Stimulated activated CD8-positive, alpha-beta memory T cell treated with anti-CD3 and anti-CD28 coated beads, Interleukin-4, amount 100 ng/mL, for 4 hours (primary cell): ENCODE data around the gene WDR72.

Experiments
- DNase-seq, 2 donors: peaks; one replicate each; pipeline ENCODE4 v3.0.0-alpha.2; 2020; ENCODE audit warnings: low read depth in 2 of 2, low spot score in 1 of 2

WDR72 gene

DNA sequence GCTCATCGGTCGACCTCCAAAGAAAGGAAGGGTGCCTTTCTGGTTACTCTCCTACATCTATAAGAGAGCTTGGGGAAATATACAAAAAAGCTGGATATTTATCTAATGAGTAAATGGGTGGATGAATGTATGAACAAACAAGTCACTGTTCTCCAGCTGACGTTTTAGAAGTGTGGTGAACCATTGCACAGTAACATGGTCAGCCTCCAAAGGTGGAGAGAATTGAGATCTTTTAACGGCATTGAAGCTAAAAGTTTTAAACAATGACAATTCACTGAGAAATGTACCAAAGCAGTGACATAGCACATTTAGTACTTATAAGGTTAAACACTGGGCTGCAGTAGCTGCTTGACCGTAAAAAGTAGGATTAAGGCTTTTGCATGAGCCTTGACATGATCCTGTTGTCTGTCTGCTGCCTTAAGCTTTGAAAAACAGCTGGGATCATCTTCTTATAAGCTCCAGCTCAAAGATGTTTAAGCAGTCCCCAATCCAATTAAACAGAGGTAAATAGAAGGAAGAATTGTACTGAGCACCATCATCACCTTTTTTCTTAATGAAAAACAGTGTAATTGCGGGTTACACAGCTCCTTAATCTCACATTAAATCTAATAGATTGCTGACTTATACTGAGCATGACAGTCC, 222.9 kb downstream of the WDR72 start:
- DNase-seq: no peak

GRCh38 chr15:53535886-53536285, 223.6 kb downstream of the WDR72 start:
- DNase-seq: no peak

DNA sequence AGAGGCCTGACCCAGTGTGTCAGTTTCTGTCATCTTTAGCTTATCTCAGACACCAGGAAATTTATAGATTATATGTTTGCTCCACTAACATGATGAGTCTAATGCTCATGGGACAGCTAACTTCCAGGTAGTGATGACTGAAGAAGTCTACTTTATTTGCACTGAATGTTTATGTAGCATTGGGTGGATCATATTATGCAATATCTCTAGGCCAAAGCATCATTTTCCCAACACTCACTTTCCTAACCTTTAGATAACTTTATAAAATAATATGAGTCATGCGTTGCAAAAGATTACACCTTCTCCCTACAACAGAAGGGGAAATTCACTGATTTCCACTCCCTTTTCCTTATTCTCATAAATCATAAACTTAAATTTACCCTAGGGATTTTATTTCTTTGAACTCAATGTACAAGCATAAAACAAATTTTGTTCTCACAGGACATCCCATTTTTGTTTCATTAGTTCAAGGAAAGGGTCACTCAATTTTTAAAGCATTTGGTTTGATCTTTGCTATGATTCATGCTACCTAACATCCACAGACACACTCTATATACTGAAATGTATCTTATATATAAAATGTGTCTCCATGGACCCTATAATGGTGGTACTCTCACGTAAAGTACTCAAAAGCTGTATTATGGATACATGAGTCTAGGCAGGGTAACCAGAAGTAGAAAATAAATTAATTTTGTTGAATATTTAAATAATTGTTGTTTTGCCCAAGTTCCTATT, 225.2 kb downstream of the WDR72 start:
- DNase-seq: no peak

- no peak for DNase-seq
Observed at GRCh38 chr15:53530761-53531160, 228.7 kb downstream of the WDR72 start.

- no peak for DNase-seq
Observed at GRCh38 chr15:53527996-53528395, 231.5 kb downstream of the WDR72 start.

DNA sequence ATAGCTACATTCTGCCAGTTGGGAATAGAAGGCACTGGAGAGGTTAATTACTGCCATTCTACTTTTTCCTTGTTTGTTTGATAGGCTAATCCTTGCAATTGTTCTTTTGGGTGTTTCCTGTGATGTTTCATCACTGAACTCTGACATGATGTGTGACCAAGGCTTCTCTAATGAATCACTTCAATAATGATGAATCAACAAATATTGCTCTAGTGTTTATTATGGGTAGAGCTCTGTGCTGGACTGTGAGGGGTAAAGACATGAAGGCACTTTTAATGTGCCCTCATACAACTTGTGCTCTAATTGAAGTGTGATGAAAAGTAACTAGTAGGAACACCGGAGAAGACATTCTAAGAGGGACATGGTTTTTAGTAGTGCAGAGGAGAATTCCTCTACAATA, 233.6 kb downstream of the WDR72 start:
- no peak for DNase-seq

GRCh38 chr15:53522991-53523390, 236.5 kb downstream of the WDR72 start:
- DNase-seq: no peak

DNA sequence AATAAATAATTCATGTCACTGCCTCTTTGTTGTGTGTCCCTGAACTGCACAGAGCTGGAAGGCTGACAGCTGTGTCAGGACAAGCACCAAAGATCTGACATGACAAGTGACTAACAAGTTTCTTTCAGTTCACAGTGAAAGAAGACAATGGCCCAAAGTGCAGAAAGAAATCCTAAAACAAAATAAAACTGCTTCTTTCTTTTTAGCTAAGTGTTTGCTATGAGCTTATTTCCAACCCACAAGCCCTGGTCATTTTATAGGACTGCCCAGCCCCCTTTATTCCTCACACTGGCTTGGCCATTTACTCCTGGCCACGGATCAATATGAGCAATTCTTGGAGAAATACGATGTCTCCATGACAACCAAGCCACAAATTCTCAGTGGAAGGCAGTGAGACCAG, 238.5 kb downstream of the WDR72 start:
- no peak for DNase-seq

DNA sequence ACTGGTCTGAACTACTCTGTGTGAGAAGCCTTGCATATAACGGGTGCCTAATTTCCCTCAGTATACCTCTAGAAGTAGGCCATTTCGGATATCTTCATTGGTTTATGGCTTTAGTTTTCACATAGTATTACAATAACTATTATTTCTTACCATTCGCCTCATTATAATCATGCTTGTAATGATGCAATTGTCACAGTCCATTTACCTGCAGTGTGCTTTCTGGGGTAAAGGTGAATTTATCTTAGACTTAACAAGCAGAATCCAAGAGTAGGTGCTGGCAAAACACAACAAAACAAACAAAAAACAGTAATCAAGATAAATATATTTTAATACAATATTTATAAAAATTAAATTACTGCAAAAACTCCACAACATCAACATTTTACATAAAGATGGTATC, 246.0 kb downstream of the WDR72 start:
- DNase-seq: no peak

- no peak for DNase-seq
Observed at GRCh38 chr15:53512029-53512428, 247.4 kb downstream of the WDR72 start.

DNA sequence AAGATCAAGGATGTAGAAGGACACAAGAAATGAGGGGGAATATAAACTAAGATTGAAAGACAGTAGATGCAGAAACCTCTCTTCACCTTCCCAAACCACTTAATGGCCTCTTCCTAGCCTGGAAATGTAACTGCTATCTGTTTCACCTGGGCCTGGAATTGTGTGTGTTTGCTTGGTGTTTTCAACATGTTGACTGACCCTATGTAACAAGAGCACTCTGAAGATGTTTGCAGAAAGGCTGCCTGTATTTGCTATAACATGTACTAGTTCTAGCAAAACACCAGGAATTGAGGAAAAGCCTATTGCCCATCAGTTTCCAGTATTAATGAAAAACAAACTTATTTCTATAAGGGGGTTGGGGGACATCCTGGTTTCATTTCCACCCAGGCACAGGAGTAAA, 248.3 kb downstream of the WDR72 start:
- no peak for DNase-seq

DNA sequence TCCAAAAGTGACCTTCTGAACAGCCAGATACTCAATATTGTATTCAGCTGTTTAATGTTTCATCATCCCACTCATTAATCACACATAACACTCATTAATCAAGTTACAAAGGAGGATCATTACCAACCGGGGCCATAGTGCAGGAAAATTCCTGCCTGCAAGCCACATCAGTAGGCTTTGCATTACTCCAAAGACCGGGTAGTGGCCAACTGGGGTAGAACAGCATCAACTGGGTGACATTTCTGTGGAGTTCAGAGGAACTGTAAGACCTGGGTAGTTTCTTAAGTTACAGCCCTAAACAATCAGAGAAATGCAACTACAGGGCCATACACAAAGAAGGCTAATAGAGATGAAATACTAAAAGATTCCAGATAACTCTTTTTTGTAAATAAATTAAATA, 253.1 kb downstream of the WDR72 start:
- DNase-seq: no peak

DNA sequence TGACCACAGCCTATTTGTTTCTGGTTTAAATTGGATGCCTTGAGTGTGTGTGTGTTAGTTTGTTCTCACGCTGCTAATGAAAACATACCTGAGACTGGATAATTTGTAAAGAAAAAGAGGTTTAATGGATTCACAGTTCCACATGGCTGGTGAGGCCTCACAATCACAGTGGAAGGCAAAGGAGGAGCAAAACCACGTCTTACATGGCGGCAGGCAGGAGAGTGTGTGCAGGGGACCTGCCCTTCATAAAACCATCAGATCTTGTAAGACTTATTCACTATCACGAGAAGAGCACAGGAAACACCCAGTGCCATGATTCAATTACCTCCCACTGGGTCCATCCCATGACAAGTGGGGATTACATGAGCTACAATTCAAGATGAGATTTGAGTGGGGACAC, 260.5 kb downstream of the WDR72 start:
- no peak for DNase-seq

- DNase-seq: no peak
Observed at GRCh38 chr15:53490341-53490740, 269.1 kb downstream of the WDR72 start.

DNA sequence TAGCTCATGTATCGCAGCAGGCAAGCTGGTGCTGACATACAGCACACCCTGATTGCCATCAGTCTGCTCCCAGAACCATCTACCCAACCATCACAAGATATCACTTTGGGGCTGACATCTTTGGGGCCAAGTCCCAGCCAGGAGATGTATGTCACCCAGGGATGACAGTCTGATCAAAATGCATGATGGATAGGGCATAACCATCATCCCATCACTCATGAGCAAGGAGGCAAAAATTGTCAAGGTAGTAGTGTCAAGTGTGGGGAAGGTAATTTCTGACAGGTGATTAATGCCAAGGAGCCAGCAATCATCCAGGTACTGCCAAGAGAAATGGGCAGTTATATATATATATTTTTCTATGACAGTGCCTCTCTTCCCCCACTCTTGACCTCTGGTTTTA, 277.4 kb downstream of the WDR72 start:
- no peak for DNase-seq

GRCh38 chr15:53477981-53478766, 281.3 kb downstream of the WDR72 start:
- no peak for DNase-seq

GRCh38 chr15:53473886-53474285, 285.6 kb downstream of the WDR72 start:
- no peak for DNase-seq

- DNase-seq: no peak
Observed at GRCh38 chr15:53473435-53473834, 286.0 kb downstream of the WDR72 start.

- no peak for DNase-seq
Observed at GRCh38 chr15:53472883-53473282, 286.6 kb downstream of the WDR72 start.

GRCh38 chr15:53472210-53472609, 287.3 kb downstream of the WDR72 start:
- DNase-seq: no peak

- DNase-seq: no peak
Observed at GRCh38 chr15:53470743-53471142, 288.7 kb downstream of the WDR72 start.

DNA sequence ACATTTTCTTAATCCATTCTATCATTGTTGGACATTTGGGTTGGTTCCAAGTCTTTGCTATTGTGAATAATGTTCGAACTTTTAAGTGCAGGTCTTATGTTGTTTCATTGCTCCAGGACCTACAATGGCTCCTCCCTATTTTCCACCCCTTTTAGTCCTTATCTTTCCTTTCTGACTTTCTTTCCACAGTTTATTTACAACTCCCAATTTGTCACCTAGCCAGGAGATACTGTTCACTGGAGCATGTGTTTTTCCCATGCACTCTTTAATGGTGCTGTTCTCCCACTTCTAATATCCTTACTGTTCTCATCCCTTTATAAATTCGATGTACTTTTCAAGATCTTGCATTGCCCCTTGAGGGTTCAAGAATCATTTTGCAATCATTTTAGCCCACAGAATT, 290.0 kb downstream of the WDR72 start:
- DNase-seq: no peak
